Tibial nerve (tissue), 4 donors: ENCODE results near the gene TCEAL3.

Experiments
- EP300 ChIP-seq, 2 donors: sonication (generic); formaldehyde crosslinking; IDR thresholded peaks; one replicate each; pipeline ENCODE4 v1.6.1; 2017; ENCODE audit warnings: antibody characterized with exemption in 2 of 2, mild to moderate bottlenecking in 1 of 2
- POLR2A ChIP-seq, 2 donors: fragments of 450-650 bp; IDR thresholded peaks; one replicate each; pipeline ENCODE4 v1.6.1; 2017; ENCODE audit warnings: antibody characterized with exemption in 2 of 2, mild to moderate bottlenecking in 2 of 2, moderate library complexity in 2 of 2
- TF ChIP-seq, protein P1 (sequence below), 5 experiments: fragments of 200-600 bp in 3 of 5; fragments of 450-650 bp in 2 of 5; sonication (generic) in 3 of 5; IDR thresholded peaks; one replicate each; pipeline ENCODE4 v1.5.1; 2016 to 2019; ENCODE audit warnings: antibody characterized with exemption in 5 of 5, mild to moderate bottlenecking in 3 of 5, moderate library complexity in 2 of 5

DNA sequence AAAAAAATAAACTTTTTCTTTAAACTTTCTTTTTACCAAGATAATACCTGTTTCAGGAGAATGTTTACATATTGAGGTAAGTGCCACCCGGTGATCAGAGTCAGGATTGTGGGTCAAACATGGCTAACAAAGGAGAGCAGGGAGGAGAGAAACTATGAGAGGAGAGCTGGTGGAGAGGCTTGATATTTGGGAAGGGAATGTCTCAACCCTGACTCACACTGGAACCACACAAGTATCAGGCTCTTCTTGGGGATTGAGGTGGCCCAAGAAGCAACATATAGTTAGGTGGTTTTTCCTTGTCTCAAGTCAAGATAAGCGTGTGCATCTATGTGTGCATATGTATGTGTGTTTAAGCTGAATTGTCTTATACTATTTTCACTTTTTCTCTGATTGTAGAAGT lies 27.7 kb downstream of the TCEAL3 start:
- TF ChIP-seq POLR2A (IDR thresholded peaks at IDR 0.05) (no peak), EP300 (IDR thresholded peaks at IDR 0.05) (no peak)
- TF ChIP-seq, protein P1, sequence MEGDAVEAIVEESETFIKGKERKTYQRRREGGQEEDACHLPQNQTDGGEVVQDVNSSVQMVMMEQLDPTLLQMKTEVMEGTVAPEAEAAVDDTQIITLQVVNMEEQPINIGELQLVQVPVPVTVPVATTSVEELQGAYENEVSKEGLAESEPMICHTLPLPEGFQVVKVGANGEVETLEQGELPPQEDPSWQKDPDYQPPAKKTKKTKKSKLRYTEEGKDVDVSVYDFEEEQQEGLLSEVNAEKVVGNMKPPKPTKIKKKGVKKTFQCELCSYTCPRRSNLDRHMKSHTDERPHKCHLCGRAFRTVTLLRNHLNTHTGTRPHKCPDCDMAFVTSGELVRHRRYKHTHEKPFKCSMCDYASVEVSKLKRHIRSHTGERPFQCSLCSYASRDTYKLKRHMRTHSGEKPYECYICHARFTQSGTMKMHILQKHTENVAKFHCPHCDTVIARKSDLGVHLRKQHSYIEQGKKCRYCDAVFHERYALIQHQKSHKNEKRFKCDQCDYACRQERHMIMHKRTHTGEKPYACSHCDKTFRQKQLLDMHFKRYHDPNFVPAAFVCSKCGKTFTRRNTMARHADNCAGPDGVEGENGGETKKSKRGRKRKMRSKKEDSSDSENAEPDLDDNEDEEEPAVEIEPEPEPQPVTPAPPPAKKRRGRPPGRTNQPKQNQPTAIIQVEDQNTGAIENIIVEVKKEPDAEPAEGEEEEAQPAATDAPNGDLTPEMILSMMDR (IDR thresholded peaks at IDR 0.05), result no peak
